Measurements from ENCODE around the gene DAP.
"Not testable (repeated sequence)": the region's sequence is repeated elsewhere in the genome, so short reads cannot be mapped to it uniquely, and the experiment has no call there.

The DAP gene

GRCh38 chr5:10660135-10660534 lies 100.9 kb downstream of the DAP start:
- in situ Hi-C loops (cut with HindIII; ENCODE audit: low sequenced_read_pairs), result no loop called here

GRCh38 chr5:10658265-10658664 lies 102.8 kb downstream of the DAP start:
- in situ Hi-C loops (cut with HindIII; ENCODE audit: low sequenced_read_pairs), result no loop called here

GRCh38 chr5:10655972-10656830 lies 104.8 kb downstream of the DAP start:
- in situ Hi-C loops (cut with HindIII; ENCODE audit: low sequenced_read_pairs), result no loop called here

GRCh38 chr5:10655161-10655971 lies 105.7 kb downstream of the DAP start:
- in situ Hi-C loops (cut with HindIII; ENCODE audit: low sequenced_read_pairs), result no loop called here

- in situ Hi-C loops (cut with HindIII; ENCODE audit: low sequenced_read_pairs), result no loop called here
Observed at GRCh38 chr5:10654566-10654965, 106.5 kb downstream of the DAP start.

GRCh38 chr5:10653751-10654400 lies 107.2 kb downstream of the DAP start:
- in situ Hi-C loops (cut with HindIII; ENCODE audit: low sequenced_read_pairs), result no loop called here

GRCh38 chr5:10653043-10653442 lies 108.0 kb downstream of the DAP start:
- in situ Hi-C loops (cut with HindIII; ENCODE audit: low sequenced_read_pairs), result no loop called here

GRCh38 chr5:10652606-10653005 lies 108.4 kb downstream of the DAP start:
- in situ Hi-C loops (cut with HindIII; ENCODE audit: low sequenced_read_pairs), result no loop called here

- in situ Hi-C loops (cut with HindIII; ENCODE audit: low sequenced_read_pairs), result no loop called here
Observed at GRCh38 chr5:10652151-10652550, 108.9 kb downstream of the DAP start.

GRCh38 chr5:10649666-10650380 lies 111.2 kb downstream of the DAP start:
- in situ Hi-C loops (cut with HindIII; ENCODE audit: low sequenced_read_pairs), result no loop called here

GRCh38 chr5:10648806-10649665 lies 112.0 kb downstream of the DAP start:
- in situ Hi-C loops (cut with HindIII; ENCODE audit: low sequenced_read_pairs), result no loop called here

- in situ Hi-C loops (cut with HindIII; ENCODE audit: low sequenced_read_pairs), result no loop called here
Observed at GRCh38 chr5:10647640-10648039, 113.4 kb downstream of the DAP start.

- in situ Hi-C loops (cut with HindIII; ENCODE audit: low sequenced_read_pairs), result no loop called here
Observed at GRCh38 chr5:10645671-10646070, 115.4 kb downstream of the DAP start.

- in situ Hi-C loops (cut with HindIII; ENCODE audit: low sequenced_read_pairs), result no loop called here
Observed at GRCh38 chr5:10645146-10645545, 115.9 kb downstream of the DAP start.

GRCh38 chr5:10644192-10644591 lies 116.8 kb downstream of the DAP start:
- in situ Hi-C loops (cut with HindIII; ENCODE audit: low sequenced_read_pairs), result no loop called here

GRCh38 chr5:10642367-10642766 lies 118.7 kb downstream of the DAP start:
- in situ Hi-C loops (cut with HindIII; ENCODE audit: low sequenced_read_pairs), result no loop called here

- in situ Hi-C loops (cut with HindIII; ENCODE audit: low sequenced_read_pairs), result no loop called here
Observed at GRCh38 chr5:10639846-10640368, 121.1 kb downstream of the DAP start.

GRCh38 chr5:10638723-10639122 lies 122.3 kb downstream of the DAP start:
- in situ Hi-C loops (cut with HindIII; ENCODE audit: low sequenced_read_pairs), result not testable (repeated sequence)

GRCh38 chr5:10637944-10638343 lies 123.1 kb downstream of the DAP start:
- in situ Hi-C loops (cut with HindIII; ENCODE audit: low sequenced_read_pairs), result no loop called here
